ENCODE data around the gene LAMC1. TPM values are rescaled to one million over a fixed set of nuclear protein-coding genes. Genes with fewer than 3 reads are reported as not detected.

LAMC1 gene
- total and polyA plus RNA-seq, 10 of the 15 experiments (the other 5 are each of a cell fraction or from before 2014, with no cell fraction given): 4.6 to 51.4 (median 25.6) TPM

GRCh38 chr1:182978151-182978853 lies 44.9 kb upstream of the LAMC1 start (continued):
- TF ChIP-seq ZBTB4 (CRISPR knock-in tag; IDR thresholded peaks at IDR 0.05): no peak

- no peaks in the 10 kb centered on the region for H3K36me3 ChIP-seq (ENCODE audit: control insufficient read depth in 2 of 2, insufficient read depth in 2 of 2, low read length in 1 of 2)
- SMC1A ChIA-PET (ENCODE audit: uncharacterized antibody, unreplicated experiment): interaction anchor here (1.0 kb wide), 1 partner anchor 23 kb away, joined by 3 read pairs; no protein-coding TSS in a partner anchor
- ATAC-seq (no peak), FAIRE-seq (no peak), DNase-seq (ENCODE audit: low read depth, low spot score) (no peak)
- no peak overlapping the region for H2AFZ ChIP-seq (ENCODE audit: control insufficient read depth, low read depth, low read length)
- 6% methylated on average over 7 of the region's 7 CpGs for WGBS (ENCODE audit: insufficient coverage, insufficient replicate concordance, low lambda C conversion rate, missing lambda C conversion rate)
- RAD21 ChIA-PET (ENCODE audit: unreplicated experiment): interaction anchor here (2.0 kb wide), 1 partner anchor 21 kb away, joined by 5 read pairs; no protein-coding TSS in a partner anchor
- in situ Hi-C loops (cut with MboI): no loop called here
- H3K27me3 ChIP-seq (replicated peaks in 1 of 2; ENCODE audit: control insufficient read depth in 2 of 2, insufficient read depth in 2 of 2, low read length in 1 of 2): no peaks in the 10 kb centered on the region; a peak in 1 of 4 replicates
- intact Hi-C loops (cut with micrococcal nuclease; ENCODE audit: unreplicated experiment): no loop called here
- H4K20me1 ChIP-seq (ENCODE audit: control insufficient read depth, insufficient read depth): no peaks in the 10 kb centered on the region
- H3K4me2 ChIP-seq (ENCODE audit: control insufficient read depth, insufficient read depth): no peak overlapping the region
- no TSS peak for BruUV-seq (replicated peaks)
- H3K4me3 ChIP-seq: no peak overlapping the region
- no peaks in the 10 kb centered on the region for H3K79me2 ChIP-seq (ENCODE audit: control insufficient read depth, insufficient read depth, low read length)
- H3K9ac ChIP-seq (ENCODE audit: control insufficient read depth, insufficient read depth, low read length): no peak overlapping the region
- H3K9me3 ChIP-seq (replicated peaks; ENCODE audit: control insufficient read depth, insufficient read depth, low read length): no peaks in the 10 kb centered on the region
- H3K4me1 ChIP-seq (ENCODE audit: control insufficient read depth, insufficient read depth, low read length): no peaks in the 10 kb centered on the region
- CTCF ChIA-PET: interaction anchor here (1.0 kb wide), 1 partner anchor 22 kb away, joined by 3 read pairs; no protein-coding TSS in a partner anchor
- POLR2A ChIA-PET: interaction anchor here (0.6 kb wide), 1 partner anchor 638 kb away, joined by 3 read pairs; no protein-coding TSS in a partner anchor
- H3K27ac ChIP-seq (ENCODE audit: control insufficient read depth, insufficient read depth): no peak overlapping the region
- TF ChIP-seq NBN (IDR thresholded peaks at IDR 0.05) (no peak), RELA (IDR thresholded peaks at IDR 0.05; ENCODE audit: borderline replicate concordance, partially characterized antibody) (no peak), NFYB (IDR thresholded peaks at IDR 0.05; ENCODE audit: insufficient read depth, low read depth, low read length) (no peak), NR2F1 (conservative IDR thresholded peaks at IDR 0.05) (no peak), CHD4 (IDR thresholded peaks at IDR 0.05) (no peak), CHD2 (IDR thresholded peaks at IDR 0.05; ENCODE audit: borderline replicate concordance, low read depth, low read length) (no peak), YBX1 (IDR thresholded peaks at IDR 0.05) (no peak), RELB (IDR thresholded peaks at IDR 0.05; ENCODE audit: low read depth) (no peak), ZSCAN29 (IDR thresholded peaks at IDR 0.05) (no peak), HDAC2 (IDR thresholded peaks at IDR 0.05) (no peak), ZBTB33 (IDR thresholded peaks at IDR 0.05) (no peak), EP300 (IDR thresholded peaks at IDR 0.05; ENCODE audit: borderline replicate concordance in 1 of 2, control insufficient read depth in 1 of 2, low read depth in 2 of 2, low read length in 2 of 2) (no peak), ESRRA (IDR thresholded peaks at IDR 0.05; ENCODE audit: low read length) (no peak), SMC3 (IDR thresholded peaks at IDR 0.05; ENCODE audit: borderline replicate concordance, low read length) (no peak), POU2F2 (IDR thresholded peaks at IDR 0.05; ENCODE audit: borderline replicate concordance, low read depth, low read length) (no peak)
Measured at GRCh38 chr1:182984138-182984537, 39.1 kb upstream of the LAMC1 start.
